HepG2 (cell line): ENCODE data around the gene RBM25. TPM values are rescaled to one million over a fixed set of nuclear protein-coding genes. Genes with fewer than 3 reads are reported as not detected.

ENCODE experiments used
- ESRRA ChIP-seq: sonication (generic); formaldehyde crosslinking; IDR thresholded peaks from 2 replicates; pipeline ENCODE4 v1.5.1; 2020; ENCODE audit warnings: mild to moderate bottlenecking, low read depth, missing genetic modification reagents
- GABPB1 ChIP-seq: IDR thresholded peaks from 2 replicates; pipeline ENCODE4 v1.6.1; 2016; ENCODE audit warnings: mild to moderate bottlenecking, missing genetic modification reagents, moderate library complexity, missing compliant biosample characterization
- HNF4G ChIP-seq, 2 experiments: sonication (generic) in 1 of 2; formaldehyde crosslinking in 1 of 2; IDR thresholded peaks; 2 replicates each; pipeline versions ENCODE4 v1.4.0 to v1.6.1; 2011 to 2020; ENCODE audit warnings: borderline replicate concordance in 2 of 2, low read depth in 2 of 2, mild to moderate bottlenecking in 2 of 2, low read length in 1 of 2, missing genetic modification reagents in 1 of 2, moderate library complexity in 1 of 2
- HOXA7 ChIP-seq: sonication (generic); formaldehyde crosslinking; IDR thresholded peaks from 2 replicates; pipeline ENCODE4 v1.8.1; 2022; ENCODE audit warnings: mild to moderate bottlenecking, missing genetic modification reagents, moderate library complexity
- KLF16 ChIP-seq, 2 experiments: sonication (generic) in 1 of 2; formaldehyde crosslinking in 1 of 2; IDR thresholded peaks; 2 replicates each; pipeline versions ENCODE4 v1.6.1 to v1.8.0; 2016 to 2023; ENCODE audit warnings: missing genetic modification reagents in 2 of 2, missing compliant biosample characterization in 1 of 2
- MBNL3 ChIP-seq: fragments of 250-450 bp; sonication (Bioruptor Pico); conservative IDR thresholded peaks from 2 replicates; pipeline ENCODE4 v1.8.0; 2022; ENCODE audit warnings: mild to moderate bottlenecking, inconsistent platforms
- RXRA ChIP-seq: sonication (generic); formaldehyde crosslinking; IDR thresholded peaks from 2 replicates; pipeline ENCODE4 v1.5.1; 2020; ENCODE audit warnings: missing genetic modification reagents
- SALL1 ChIP-seq: sonication (generic); formaldehyde crosslinking; IDR thresholded peaks from 2 replicates; pipeline ENCODE4 v1.8.0; 2022; ENCODE audit warnings: mild to moderate bottlenecking, missing genetic modification reagents
- ZBTB20 ChIP-seq: sonication (generic); formaldehyde crosslinking; IDR thresholded peaks from 2 replicates; pipeline ENCODE4 v1.8.1; 2023; ENCODE audit warnings: missing genetic modification reagents, low read depth, mild to moderate bottlenecking, borderline replicate concordance
- ZNF547 ChIP-seq: sonication (generic); formaldehyde crosslinking; IDR thresholded peaks from 2 replicates; pipeline ENCODE4 v1.5.1; 2020; ENCODE audit warnings: mild to moderate bottlenecking, missing genetic modification reagents
- polyA plus RNA-seq, 8 experiments: library from polyadenylated mRNA; depleted of rRNA in 3 of 8; stranded (reverse) in 7 of 8; unstranded in 1 of 8; fragments of >200 nt; fragmentation: Illumina TruSeq in 4 of 8; extraction: Trizol in 4 of 8; gene quantifications; 2 replicates each; pipeline versions ENCODE4 v1.2.1 to v1.2.3, GENCODE V29; 2011 to 2016; ENCODE audit warnings: low read depth in 4 of 8, missing spikeins in 1 of 8, mixed read lengths in 1 of 8; ENCODE audit not compliant: insufficient read depth in 1 of 8
- total RNA-seq, 5 experiments: library from RNA; depleted of rRNA; stranded (reverse); fragments of >200 nt; fragmentation: Illumina TruSeq; extraction: Trizol; gene quantifications; 2 replicates each; pipeline ENCODE4 v1.2.3, GENCODE V29; 2016; ENCODE audit warnings: low read depth in 1 of 5
- TF ChIP-seq, protein P1 (sequence below): sonication (generic); formaldehyde crosslinking; IDR thresholded peaks from 2 replicates; pipeline ENCODE4 v1.8.0; 2022; ENCODE audit warnings: low read depth, missing genetic modification reagents
- TF ChIP-seq, protein P2 (sequence below): IDR thresholded peaks from 2 replicates; pipeline ENCODE4 v1.6.1; 2016; ENCODE audit warnings: missing genetic modification reagents, missing compliant biosample characterization
- TF ChIP-seq, protein P3 (sequence below): sonication (generic); formaldehyde crosslinking; IDR thresholded peaks from 2 replicates; pipeline ENCODE4 v1.9.0; 2022; ENCODE audit warnings: missing genetic modification reagents, mild to moderate bottlenecking, borderline replicate concordance
- TF ChIP-seq, protein P4 (sequence below): sonication (generic); formaldehyde crosslinking; IDR thresholded peaks from 2 replicates; pipeline ENCODE4 v1.5.0; 2020; ENCODE audit warnings: mild to moderate bottlenecking, missing genetic modification reagents
- TF ChIP-seq, protein P5 (sequence below): sonication (generic); formaldehyde crosslinking; IDR thresholded peaks from 2 replicates; pipeline ENCODE4 v1.5.0; 2020; ENCODE audit warnings: missing genetic modification reagents, mild to moderate bottlenecking, borderline replicate concordance
- TF ChIP-seq, protein P6 (sequence below): sonication (generic); formaldehyde crosslinking; IDR thresholded peaks from 2 replicates; pipeline ENCODE4 v1.4.0; 2020; ENCODE audit warnings: missing genetic modification reagents
- TF ChIP-seq, protein P7 (sequence below): sonication (generic); formaldehyde crosslinking; IDR thresholded peaks from 2 replicates; pipeline ENCODE4 v1.5.0; 2020; ENCODE audit warnings: missing genetic modification reagents, mild to moderate bottlenecking, borderline replicate concordance

Gene RBM25
- total and polyA plus RNA-seq, 2 of the 13 experiments (the other 11 are each of a cell fraction or from before 2014, with no cell fraction given): 34.1 to 65.9 TPM

DNA sequence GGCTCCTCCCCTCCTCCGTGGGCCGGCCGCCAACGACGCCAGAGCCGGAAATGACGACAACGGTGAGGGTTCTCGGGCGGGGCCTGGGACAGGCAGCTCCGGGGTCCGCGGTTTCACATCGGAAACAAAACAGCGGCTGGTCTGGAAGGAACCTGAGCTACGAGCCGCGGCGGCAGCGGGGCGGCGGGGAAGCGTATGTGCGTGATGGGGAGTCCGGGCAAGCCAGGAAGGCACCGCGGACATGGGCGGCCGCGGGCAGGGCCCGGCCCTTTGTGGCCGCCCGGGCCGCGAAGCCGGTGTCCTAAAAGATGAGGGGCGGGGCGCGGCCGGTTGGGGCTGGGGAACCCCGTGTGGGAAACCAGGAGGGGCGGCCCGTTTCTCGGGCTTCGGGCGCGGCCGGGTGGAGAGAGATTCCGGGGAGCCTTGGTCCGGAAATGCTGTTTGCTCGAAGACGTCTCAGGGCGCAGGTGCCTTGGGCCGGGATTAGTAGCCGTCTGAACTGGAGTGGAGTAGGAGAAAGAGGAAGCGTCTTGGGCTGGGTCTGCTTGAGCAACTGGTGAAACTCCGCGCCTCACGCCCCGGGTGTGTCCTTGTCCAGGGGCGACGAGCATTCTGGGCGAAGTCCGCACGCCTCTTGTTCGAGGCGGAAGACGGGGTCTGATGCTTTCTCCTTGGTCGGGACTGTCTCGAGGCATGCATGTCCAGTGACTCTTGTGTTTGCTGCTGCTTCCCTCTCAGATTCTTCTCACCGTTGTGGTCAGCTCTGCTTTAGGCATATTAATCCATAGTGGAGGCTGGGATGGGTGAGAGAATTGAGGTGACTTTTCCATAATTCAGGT lies 78.3 kb downstream of the RBM25 start, which contains the start of gene PSEN1 (continued):
- peak; percentile 39; the same call in 1 of the 2 replicates for TF ChIP-seq SALL1 (CRISPR knock-in tag)
- peak in 1 of 2 experiments; percentile 72; a peak in 2 of 4 replicates for TF ChIP-seq KLF16 (CRISPR knock-in tag; IDR thresholded peaks at IDR 0.05)
- TF ChIP-seq MBNL3 (CRISPR knock-in tag): no peak
- TF ChIP-seq HNF4G (IDR thresholded peaks at IDR 0.05; ENCODE audit: borderline replicate concordance, low read depth, low read length): no peak
- TF ChIP-seq HNF4G (CRISPR knock-in tag; IDR thresholded peaks at IDR 0.05; ENCODE audit: borderline replicate concordance, low read depth): peak; percentile 34; the same call in 1 of the 2 replicates
- no peak for TF ChIP-seq RXRA (CRISPR knock-in tag)
- TF ChIP-seq HOXA7 (CRISPR knock-in tag): no peak
- TF ChIP-seq, protein P1, sequence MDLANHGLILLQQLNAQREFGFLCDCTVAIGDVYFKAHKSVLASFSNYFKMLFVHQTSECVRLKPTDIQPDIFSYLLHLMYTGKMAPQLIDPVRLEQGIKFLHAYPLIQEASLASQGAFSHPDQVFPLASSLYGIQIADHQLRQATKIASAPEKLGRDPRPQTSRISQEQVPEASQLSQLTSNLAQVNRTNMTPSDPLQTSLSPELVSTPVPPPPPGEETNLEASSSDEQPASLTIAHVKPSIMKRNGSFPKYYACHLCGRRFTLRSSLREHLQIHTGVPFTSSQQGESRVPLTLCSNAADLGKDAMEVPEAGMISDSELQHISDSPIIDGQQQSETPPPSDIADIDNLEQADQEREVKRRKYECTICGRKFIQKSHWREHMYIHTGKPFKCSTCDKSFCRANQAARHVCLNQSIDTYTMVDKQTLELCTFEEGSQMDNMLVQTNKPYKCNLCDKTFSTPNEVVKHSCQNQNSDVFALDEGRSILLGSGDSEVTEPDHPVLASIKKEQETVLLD (CRISPR knock-in tag): no peak
- no peak for TF ChIP-seq ESRRA (CRISPR knock-in tag)
- TF ChIP-seq, protein P2, sequence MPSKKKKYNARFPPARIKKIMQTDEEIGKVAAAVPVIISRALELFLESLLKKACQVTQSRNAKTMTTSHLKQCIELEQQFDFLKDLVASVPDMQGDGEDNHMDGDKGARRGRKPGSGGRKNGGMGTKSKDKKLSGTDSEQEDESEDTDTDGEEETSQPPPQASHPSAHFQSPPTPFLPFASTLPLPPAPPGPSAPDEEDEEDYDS (CRISPR knock-in tag): peak; percentile 78
- TF ChIP-seq, protein P3, sequence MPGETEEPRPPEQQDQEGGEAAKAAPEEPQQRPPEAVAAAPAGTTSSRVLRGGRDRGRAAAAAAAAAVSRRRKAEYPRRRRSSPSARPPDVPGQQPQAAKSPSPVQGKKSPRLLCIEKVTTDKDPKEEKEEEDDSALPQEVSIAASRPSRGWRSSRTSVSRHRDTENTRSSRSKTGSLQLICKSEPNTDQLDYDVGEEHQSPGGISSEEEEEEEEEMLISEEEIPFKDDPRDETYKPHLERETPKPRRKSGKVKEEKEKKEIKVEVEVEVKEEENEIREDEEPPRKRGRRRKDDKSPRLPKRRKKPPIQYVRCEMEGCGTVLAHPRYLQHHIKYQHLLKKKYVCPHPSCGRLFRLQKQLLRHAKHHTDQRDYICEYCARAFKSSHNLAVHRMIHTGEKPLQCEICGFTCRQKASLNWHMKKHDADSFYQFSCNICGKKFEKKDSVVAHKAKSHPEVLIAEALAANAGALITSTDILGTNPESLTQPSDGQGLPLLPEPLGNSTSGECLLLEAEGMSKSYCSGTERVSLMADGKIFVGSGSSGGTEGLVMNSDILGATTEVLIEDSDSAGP (CRISPR knock-in tag): peak; percentile 62; the same call in 1 of the 2 replicates
- TF ChIP-seq, protein P4, sequence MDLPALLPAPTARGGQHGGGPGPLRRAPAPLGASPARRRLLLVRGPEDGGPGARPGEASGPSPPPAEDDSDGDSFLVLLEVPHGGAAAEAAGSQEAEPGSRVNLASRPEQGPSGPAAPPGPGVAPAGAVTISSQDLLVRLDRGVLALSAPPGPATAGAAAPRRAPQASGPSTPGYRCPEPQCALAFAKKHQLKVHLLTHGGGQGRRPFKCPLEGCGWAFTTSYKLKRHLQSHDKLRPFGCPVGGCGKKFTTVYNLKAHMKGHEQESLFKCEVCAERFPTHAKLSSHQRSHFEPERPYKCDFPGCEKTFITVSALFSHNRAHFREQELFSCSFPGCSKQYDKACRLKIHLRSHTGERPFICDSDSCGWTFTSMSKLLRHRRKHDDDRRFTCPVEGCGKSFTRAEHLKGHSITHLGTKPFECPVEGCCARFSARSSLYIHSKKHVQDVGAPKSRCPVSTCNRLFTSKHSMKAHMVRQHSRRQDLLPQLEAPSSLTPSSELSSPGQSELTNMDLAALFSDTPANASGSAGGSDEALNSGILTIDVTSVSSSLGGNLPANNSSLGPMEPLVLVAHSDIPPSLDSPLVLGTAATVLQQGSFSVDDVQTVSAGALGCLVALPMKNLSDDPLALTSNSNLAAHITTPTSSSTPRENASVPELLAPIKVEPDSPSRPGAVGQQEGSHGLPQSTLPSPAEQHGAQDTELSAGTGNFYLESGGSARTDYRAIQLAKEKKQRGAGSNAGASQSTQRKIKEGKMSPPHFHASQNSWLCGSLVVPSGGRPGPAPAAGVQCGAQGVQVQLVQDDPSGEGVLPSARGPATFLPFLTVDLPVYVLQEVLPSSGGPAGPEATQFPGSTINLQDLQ (CRISPR knock-in tag): peak; percentile 90
- TF ChIP-seq, protein P5, sequence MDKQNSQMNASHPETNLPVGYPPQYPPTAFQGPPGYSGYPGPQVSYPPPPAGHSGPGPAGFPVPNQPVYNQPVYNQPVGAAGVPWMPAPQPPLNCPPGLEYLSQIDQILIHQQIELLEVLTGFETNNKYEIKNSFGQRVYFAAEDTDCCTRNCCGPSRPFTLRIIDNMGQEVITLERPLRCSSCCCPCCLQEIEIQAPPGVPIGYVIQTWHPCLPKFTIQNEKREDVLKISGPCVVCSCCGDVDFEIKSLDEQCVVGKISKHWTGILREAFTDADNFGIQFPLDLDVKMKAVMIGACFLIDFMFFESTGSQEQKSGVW (CRISPR knock-in tag): no peak
- peak; percentile 97 for TF ChIP-seq GABPB1
- TF ChIP-seq ZBTB20 (CRISPR knock-in tag): peak; percentile 48; the same call in 1 of the 2 replicates
- TF ChIP-seq, protein P6, sequence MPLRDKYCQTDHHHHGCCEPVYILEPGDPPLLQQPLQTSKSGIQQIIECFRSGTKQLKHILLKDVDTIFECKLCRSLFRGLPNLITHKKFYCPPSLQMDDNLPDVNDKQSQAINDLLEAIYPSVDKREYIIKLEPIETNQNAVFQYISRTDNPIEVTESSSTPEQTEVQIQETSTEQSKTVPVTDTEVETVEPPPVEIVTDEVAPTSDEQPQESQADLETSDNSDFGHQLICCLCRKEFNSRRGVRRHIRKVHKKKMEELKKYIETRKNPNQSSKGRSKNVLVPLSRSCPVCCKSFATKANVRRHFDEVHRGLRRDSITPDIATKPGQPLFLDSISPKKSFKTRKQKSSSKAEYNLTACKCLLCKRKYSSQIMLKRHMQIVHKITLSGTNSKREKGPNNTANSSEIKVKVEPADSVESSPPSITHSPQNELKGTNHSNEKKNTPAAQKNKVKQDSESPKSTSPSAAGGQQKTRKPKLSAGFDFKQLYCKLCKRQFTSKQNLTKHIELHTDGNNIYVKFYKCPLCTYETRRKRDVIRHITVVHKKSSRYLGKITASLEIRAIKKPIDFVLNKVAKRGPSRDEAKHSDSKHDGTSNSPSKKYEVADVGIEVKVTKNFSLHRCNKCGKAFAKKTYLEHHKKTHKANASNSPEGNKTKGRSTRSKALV (CRISPR knock-in tag): 0 out of 2 replicates have a peak, but pooled peaks have one; percentile 46
- TF ChIP-seq, protein P7, sequence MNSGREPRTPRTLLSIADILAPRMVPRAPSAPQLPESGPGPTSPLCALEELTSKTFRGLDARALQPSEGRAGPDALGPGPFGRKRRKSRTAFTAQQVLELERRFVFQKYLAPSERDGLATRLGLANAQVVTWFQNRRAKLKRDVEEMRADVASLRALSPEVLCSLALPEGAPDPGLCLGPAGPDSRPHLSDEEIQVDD (CRISPR knock-in tag): no peak
- no peak for TF ChIP-seq ZNF547 (CRISPR knock-in tag)
